Tibial nerve (tissue), 4 donors: Measurements from ENCODE around the gene MACIR. TPM values are rescaled to one million over a fixed set of nuclear protein-coding genes. Genes with fewer than 3 reads are reported as not detected.

ENCODE experiments used
- DNase-seq, 2 donors: peaks; one replicate each; pipeline ENCODE4 v3.0.0-alpha.2; 2019; ENCODE audit warnings: low spot score in 2 of 2
- H3K27ac ChIP-seq, 4 donors: fragments of 200-600 bp; sonication (generic) in 3 of 4; one replicate each; pipeline ENCODE4 v1.5.1; 2017 to 2019; ENCODE audit warnings: mild to moderate bottlenecking in 1 of 4
- H3K27me3 ChIP-seq, 2 donors: fragments of 200-600 bp; sonication (generic) in 1 of 2; one replicate each; pipeline versions ENCODE4 v1.5.1 to v1.6.0; 2017 to 2019
- H3K36me3 ChIP-seq, 3 donors: fragments of 200-600 bp; sonication (generic); one replicate each; pipeline ENCODE4 v1.5.1; 2018 to 2019
- H3K4me1 ChIP-seq, 4 donors: fragments of 200-600 bp; sonication (generic) in 3 of 4; one replicate each; pipeline ENCODE4 v1.5.1; 2017 to 2019
- H3K4me3 ChIP-seq, 4 donors: fragments of 200-600 bp; sonication (generic) in 3 of 4; one replicate each; pipeline ENCODE4 v1.5.1; 2017 to 2019; ENCODE audit warnings: mild to moderate bottlenecking in 1 of 4, moderate library complexity in 1 of 4
- H3K9me3 ChIP-seq, 4 donors: fragments of 200-600 bp; sonication (generic) in 3 of 4; one replicate each; pipeline ENCODE4 v1.5.1; 2017 to 2019
- CTCF ChIP-seq, 5 experiments: fragments of 200-600 bp in 3 of 5; fragments of 450-650 bp in 2 of 5; sonication (generic) in 3 of 5; IDR thresholded peaks; one replicate each; pipeline ENCODE4 v1.5.1; 2016 to 2019; ENCODE audit warnings: antibody characterized with exemption in 5 of 5, mild to moderate bottlenecking in 3 of 5, moderate library complexity in 2 of 5
- EP300 ChIP-seq, 2 donors: sonication (generic); formaldehyde crosslinking; IDR thresholded peaks; one replicate each; pipeline ENCODE4 v1.6.1; 2017; ENCODE audit warnings: antibody characterized with exemption in 2 of 2, mild to moderate bottlenecking in 1 of 2
- POLR2A ChIP-seq, 2 donors: fragments of 450-650 bp; IDR thresholded peaks; one replicate each; pipeline ENCODE4 v1.6.1; 2017; ENCODE audit warnings: antibody characterized with exemption in 2 of 2, mild to moderate bottlenecking in 2 of 2, moderate library complexity in 2 of 2
- WGBS, 2 donors: methylation state at CpG; one replicate each; pipeline ENCODE4 v1.1.5; 2018; 5-methylcytosine and 5-hydroxymethylcytosine counted together
- total RNA-seq, 4 donors: library from RNA; depleted of rRNA; stranded (reverse); fragments of >200 nt; gene quantifications; one replicate each; pipeline ENCODE4 v1.1.0, GENCODE V29; 2016

MACIR gene
- total RNA-seq, 4 donors from 2014 or later: 12.7 to 24.1 (median 17.1) TPM

- 88 to 92% methylated on average over 2 of the region's 2 CpGs for WGBS, 2 donors
- peaks cover 0 to 4% (median 0%) of the 10 kb centered on the region in 3 donors for H3K36me3 ChIP-seq
These were observed 24.6 kb downstream of the MACIR start for GRCh38 chr5:103283120-103283519.

DNA sequence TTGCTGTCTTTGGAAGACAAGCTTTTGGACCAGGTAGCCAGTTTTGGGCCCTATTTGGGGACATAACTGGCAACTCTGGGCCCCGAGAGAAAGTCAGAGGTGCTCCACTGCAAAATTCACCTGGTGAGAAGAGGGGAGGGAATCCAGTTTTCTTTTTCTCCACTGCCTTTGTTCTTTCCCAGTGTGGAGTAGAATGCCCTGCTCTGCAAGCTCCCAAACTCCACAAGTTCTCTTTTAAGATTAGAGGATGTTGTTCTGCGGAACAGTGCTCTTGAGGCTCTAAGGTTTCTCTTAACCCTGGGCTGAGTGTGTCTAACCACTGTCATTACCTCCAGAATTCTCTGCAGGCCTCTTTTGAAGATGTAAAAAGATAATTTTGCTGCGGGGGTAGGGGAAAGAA, 25.3 kb downstream of the MACIR start:
- Histone ChIP-seq H3K4me1 (peaks cover 0 to 9% (median 0%) of the 10 kb centered on the region in 4 donors), H3K27ac (no peak overlapping the region), H3K36me3 (peaks cover 0 to 4% (median 0%) of the 10 kb centered on the region in 3 donors), H3K9me3 (no peaks in the 10 kb centered on the region), H3K4me3 (no peak overlapping the region), H3K27me3 (no peaks in the 10 kb centered on the region)
- TF ChIP-seq POLR2A (IDR thresholded peaks at IDR 0.05): no peak
- TF ChIP-seq CTCF (IDR thresholded peaks at IDR 0.05): no peak
- TF ChIP-seq EP300 (IDR thresholded peaks at IDR 0.05): no peak
- no peak for DNase-seq
- WGBS, 2 donors: 89 to 97% methylated on average over 3 of the region's 3 CpGs

More at GRCh38 chr5:103283120-103283519, 24.6 kb downstream of the MACIR start:
- TF ChIP-seq EP300 (IDR thresholded peaks at IDR 0.05): no peak
- no peak for TF ChIP-seq POLR2A (IDR thresholded peaks at IDR 0.05)
- no peak for TF ChIP-seq CTCF (IDR thresholded peaks at IDR 0.05)
- Histone ChIP-seq H3K4me3 (no peak overlapping the region), H3K27me3 (no peaks in the 10 kb centered on the region), H3K4me1 (peaks cover 0 to 9% (median 0%) of the 10 kb centered on the region in 4 donors), H3K9me3 (no peaks in the 10 kb centered on the region), H3K27ac (no peak overlapping the region)
- no peak for DNase-seq

GRCh38 chr5:103286622-103287021, 28.1 kb downstream of the MACIR start:
- no peaks in the 10 kb centered on the region for H3K9me3 ChIP-seq
- TF ChIP-seq POLR2A (IDR thresholded peaks at IDR 0.05) (no peak), CTCF (IDR thresholded peaks at IDR 0.05) (no peak), EP300 (IDR thresholded peaks at IDR 0.05) (no peak)
- DNase-seq: no peak
- H3K27me3 ChIP-seq: no peaks in the 10 kb centered on the region
- WGBS, 2 donors: 54 to 61% methylated on average over 3 of the region's 3 CpGs
- H3K36me3 ChIP-seq: no peaks in the 10 kb centered on the region
- no peak overlapping the region for H3K4me3 ChIP-seq
- peaks cover 0 to 4% (median 0%) of the 10 kb centered on the region in 4 donors for H3K4me1 ChIP-seq
- no peak overlapping the region for H3K27ac ChIP-seq

DNA sequence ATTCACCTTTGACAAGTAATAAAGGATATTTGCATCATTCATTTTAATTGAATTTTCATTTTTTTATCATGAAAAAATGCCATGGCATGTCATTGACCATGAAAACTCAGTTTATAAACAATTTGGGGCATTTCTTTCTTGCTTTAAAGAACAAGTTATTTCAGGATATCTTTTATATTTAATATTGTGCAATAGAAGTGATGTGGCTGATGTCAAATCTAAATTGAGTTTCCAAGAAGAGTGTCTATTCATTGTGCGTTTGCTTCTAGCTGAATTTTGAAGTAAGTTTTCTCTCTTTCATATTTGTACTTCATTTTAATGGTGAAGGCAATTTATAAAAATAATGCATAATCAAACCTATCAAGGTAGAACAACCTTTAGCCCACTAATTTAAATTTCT, 30.5 kb downstream of the MACIR start:
- no peak for DNase-seq
- H3K4me3 ChIP-seq: no peak overlapping the region
- peaks cover 0 to 4% (median 0%) of the 10 kb centered on the region in 4 donors for H3K4me1 ChIP-seq
- 95 to 99% methylated on average over 1 of the region's 1 CpG for WGBS, 2 donors
- no peaks in the 10 kb centered on the region for H3K9me3 ChIP-seq
- no peak overlapping the region for H3K27ac ChIP-seq
- no peak for TF ChIP-seq CTCF (IDR thresholded peaks at IDR 0.05)
- no peak for TF ChIP-seq EP300 (IDR thresholded peaks at IDR 0.05)
- no peak for TF ChIP-seq POLR2A (IDR thresholded peaks at IDR 0.05)
- no peaks in the 10 kb centered on the region for H3K36me3 ChIP-seq
- H3K27me3 ChIP-seq: no peaks in the 10 kb centered on the region

DNA sequence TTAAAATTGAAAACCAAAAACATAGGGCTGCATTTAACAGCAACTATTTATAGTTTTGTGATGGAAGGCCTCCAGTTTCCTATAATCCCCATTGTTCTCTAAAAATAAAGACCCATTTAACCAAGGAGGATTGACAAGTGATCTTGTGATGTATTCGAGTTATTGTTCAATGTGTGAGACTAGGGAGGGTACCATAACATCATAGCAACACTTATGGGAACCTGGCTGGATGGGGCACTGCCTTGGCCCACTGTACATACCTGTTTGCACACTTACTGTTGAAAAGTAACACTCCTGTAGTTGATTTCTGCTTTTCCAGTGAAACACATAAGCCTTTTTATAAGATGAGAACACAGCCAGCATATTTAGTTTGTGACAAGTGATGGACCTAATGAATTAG, 32.3 kb downstream of the MACIR start:
- TF ChIP-seq CTCF (IDR thresholded peaks at IDR 0.05): no peak
- 29 to 30% methylated on average over 1 of the region's 1 CpG for WGBS, 2 donors
- no peaks in the 10 kb centered on the region for H3K36me3 ChIP-seq
- H3K27ac ChIP-seq: peak overlapping the region in 2 of 4 donors; percentile 42 to 43
- H3K4me1 ChIP-seq: peaks cover 0 to 4% (median 0%) of the 10 kb centered on the region in 4 donors
- no peak overlapping the region for H3K4me3 ChIP-seq
- no peaks in the 10 kb centered on the region for H3K27me3 ChIP-seq
- DNase-seq: no peak
- no peaks in the 10 kb centered on the region for H3K9me3 ChIP-seq
